HepG2 (cell line): ENCODE data around the gene ERCC4. TPM values are rescaled to one million over a fixed set of nuclear protein-coding genes. Genes with fewer than 3 reads are reported as not detected.
A peak's percentile ranks its signal among the peaks of the same experiment; 100 is the strongest.

Experiments used
- CBFB ChIP-seq: sonication (generic); formaldehyde crosslinking; IDR thresholded peaks from 2 replicates; pipeline ENCODE4 v1.4.0; 2020; ENCODE audit warnings: missing genetic modification reagents
- HNF4A ChIP-seq: sonication (generic); formaldehyde crosslinking; IDR thresholded peaks from 2 replicates; pipeline ENCODE4 v1.4.0; 2020; ENCODE audit warnings: missing genetic modification reagents
- KDM3A ChIP-seq: IDR thresholded peaks from 2 replicates; pipeline ENCODE4 v1.6.1; 2018; ENCODE audit warnings: low read depth, missing compliant biosample characterization
- KDM5B ChIP-seq: sonication (generic); formaldehyde crosslinking; IDR thresholded peaks from 2 replicates; pipeline ENCODE4 v1.4.0; 2020; ENCODE audit warnings: missing genetic modification reagents, mild to moderate bottlenecking, borderline replicate concordance
- MEF2D ChIP-seq: sonication (generic); formaldehyde crosslinking; IDR thresholded peaks from 2 replicates; pipeline ENCODE4 v1.5.1; 2020; ENCODE audit warnings: mild to moderate bottlenecking, missing genetic modification reagents
- ZBTB20 ChIP-seq: sonication (generic); formaldehyde crosslinking; IDR thresholded peaks from 2 replicates; pipeline ENCODE4 v1.8.1; 2023; ENCODE audit warnings: missing genetic modification reagents, low read depth, mild to moderate bottlenecking, borderline replicate concordance
- ZBTB38 ChIP-seq: sonication (generic); formaldehyde crosslinking; IDR thresholded peaks from 2 replicates; pipeline ENCODE4 v1.5.1; 2020; ENCODE audit warnings: mild to moderate bottlenecking, missing genetic modification reagents
- ZNF766 ChIP-seq: sonication (generic); formaldehyde crosslinking; IDR thresholded peaks from 2 replicates; pipeline ENCODE4 v1.5.0; 2020; ENCODE audit warnings: missing genetic modification reagents, borderline replicate concordance
- polyA plus RNA-seq, 8 experiments: library from polyadenylated mRNA; depleted of rRNA in 3 of 8; stranded (reverse) in 7 of 8; unstranded in 1 of 8; fragments of >200 nt; fragmentation: Illumina TruSeq in 4 of 8; extraction: Trizol in 4 of 8; gene quantifications; 2 replicates each; pipeline versions ENCODE4 v1.2.1 to v1.2.3, GENCODE V29; 2011 to 2016; ENCODE audit warnings: low read depth in 4 of 8, missing spikeins in 1 of 8, mixed read lengths in 1 of 8; ENCODE audit not compliant: insufficient read depth in 1 of 8
- total RNA-seq, 5 experiments: library from RNA; depleted of rRNA; stranded (reverse); fragments of >200 nt; fragmentation: Illumina TruSeq; extraction: Trizol; gene quantifications; 2 replicates each; pipeline ENCODE4 v1.2.3, GENCODE V29; 2016; ENCODE audit warnings: low read depth in 1 of 5
- TF ChIP-seq, protein P1 (sequence below): IDR thresholded peaks from 2 replicates; pipeline ENCODE4 v1.4.0; 2020; ENCODE audit warnings: mild to moderate bottlenecking, missing genetic modification reagents
- TF ChIP-seq, protein P2 (sequence below): conservative IDR thresholded peaks from 2 replicates; pipeline ENCODE4 v1.6.1; 2018; ENCODE audit warnings: missing genetic modification reagents
- TF ChIP-seq, protein P3 (sequence below): sonication (generic); formaldehyde crosslinking; IDR thresholded peaks from 2 replicates; pipeline ENCODE4 v1.4.0; 2020; ENCODE audit warnings: mild to moderate bottlenecking, missing genetic modification reagents, borderline replicate concordance
- TF ChIP-seq, protein P4 (sequence below): sonication (generic); formaldehyde crosslinking; IDR thresholded peaks from 2 replicates; pipeline ENCODE4 v1.4.0; 2020; ENCODE audit warnings: missing genetic modification reagents, borderline replicate concordance

Gene ERCC4
- total and polyA plus RNA-seq, 2 of the 13 experiments (the other 11 are each of a cell fraction or from before 2014, with no cell fraction given): 5.4 to 15.2 TPM

DNA sequence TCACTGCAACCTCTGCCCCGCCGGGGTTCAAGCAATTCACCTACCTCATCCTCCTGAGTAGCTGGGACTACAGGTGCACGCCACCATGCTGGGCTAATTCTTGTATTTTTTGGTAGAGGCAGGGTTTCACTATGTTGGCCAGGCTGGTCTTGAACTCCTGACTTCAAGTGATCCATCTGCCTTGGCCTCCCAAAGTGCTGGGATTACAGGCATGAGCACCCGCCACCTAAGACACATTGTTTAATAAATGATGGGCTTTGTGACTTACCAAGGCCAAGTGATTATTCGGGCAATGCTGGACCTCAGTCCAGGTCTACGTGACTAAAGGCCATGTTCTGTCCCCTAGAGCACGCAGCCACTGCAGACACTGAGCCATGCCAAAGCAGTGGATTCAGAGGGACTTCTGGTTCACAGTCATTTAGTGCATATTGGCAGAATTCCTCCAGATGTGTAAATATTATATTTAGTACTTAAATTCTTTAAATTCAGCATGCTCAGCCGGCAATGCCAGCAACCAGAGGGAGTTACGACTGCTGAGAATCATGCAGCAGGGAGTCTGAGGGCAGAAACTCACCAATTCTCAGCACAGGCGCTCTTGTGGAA is 4.8 kb upstream of the ERCC4 start (continued):
- TF ChIP-seq, protein P1, sequence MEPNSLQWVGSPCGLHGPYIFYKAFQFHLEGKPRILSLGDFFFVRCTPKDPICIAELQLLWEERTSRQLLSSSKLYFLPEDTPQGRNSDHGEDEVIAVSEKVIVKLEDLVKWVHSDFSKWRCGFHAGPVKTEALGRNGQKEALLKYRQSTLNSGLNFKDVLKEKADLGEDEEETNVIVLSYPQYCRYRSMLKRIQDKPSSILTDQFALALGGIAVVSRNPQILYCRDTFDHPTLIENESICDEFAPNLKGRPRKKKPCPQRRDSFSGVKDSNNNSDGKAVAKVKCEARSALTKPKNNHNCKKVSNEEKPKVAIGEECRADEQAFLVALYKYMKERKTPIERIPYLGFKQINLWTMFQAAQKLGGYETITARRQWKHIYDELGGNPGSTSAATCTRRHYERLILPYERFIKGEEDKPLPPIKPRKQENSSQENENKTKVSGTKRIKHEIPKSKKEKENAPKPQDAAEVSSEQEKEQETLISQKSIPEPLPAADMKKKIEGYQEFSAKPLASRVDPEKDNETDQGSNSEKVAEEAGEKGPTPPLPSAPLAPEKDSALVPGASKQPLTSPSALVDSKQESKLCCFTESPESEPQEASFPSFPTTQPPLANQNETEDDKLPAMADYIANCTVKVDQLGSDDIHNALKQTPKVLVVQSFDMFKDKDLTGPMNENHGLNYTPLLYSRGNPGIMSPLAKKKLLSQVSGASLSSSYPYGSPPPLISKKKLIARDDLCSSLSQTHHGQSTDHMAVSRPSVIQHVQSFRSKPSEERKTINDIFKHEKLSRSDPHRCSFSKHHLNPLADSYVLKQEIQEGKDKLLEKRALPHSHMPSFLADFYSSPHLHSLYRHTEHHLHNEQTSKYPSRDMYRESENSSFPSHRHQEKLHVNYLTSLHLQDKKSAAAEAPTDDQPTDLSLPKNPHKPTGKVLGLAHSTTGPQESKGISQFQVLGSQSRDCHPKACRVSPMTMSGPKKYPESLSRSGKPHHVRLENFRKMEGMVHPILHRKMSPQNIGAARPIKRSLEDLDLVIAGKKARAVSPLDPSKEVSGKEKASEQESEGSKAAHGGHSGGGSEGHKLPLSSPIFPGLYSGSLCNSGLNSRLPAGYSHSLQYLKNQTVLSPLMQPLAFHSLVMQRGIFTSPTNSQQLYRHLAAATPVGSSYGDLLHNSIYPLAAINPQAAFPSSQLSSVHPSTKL (CRISPR knock-in tag): peak; percentile 89
- TF ChIP-seq ZNF766 (CRISPR knock-in tag) (0 out of 2 replicates have a peak, but pooled peaks have one; percentile 57), KDM5B (CRISPR knock-in tag) (0 out of 2 replicates have a peak, but pooled peaks have one; percentile 45), ZBTB38 (CRISPR knock-in tag) (peak; percentile 85), KDM3A (CRISPR knock-in tag) (peak; percentile 42; the same call in 1 of the 2 replicates), MEF2D (CRISPR knock-in tag) (peak; percentile 93), CBFB (CRISPR knock-in tag) (no peak), HNF4A (CRISPR knock-in tag) (no peak), ZBTB20 (CRISPR knock-in tag) (peak; percentile 87; the same call in 1 of the 2 replicates)
- TF ChIP-seq, protein P2, sequence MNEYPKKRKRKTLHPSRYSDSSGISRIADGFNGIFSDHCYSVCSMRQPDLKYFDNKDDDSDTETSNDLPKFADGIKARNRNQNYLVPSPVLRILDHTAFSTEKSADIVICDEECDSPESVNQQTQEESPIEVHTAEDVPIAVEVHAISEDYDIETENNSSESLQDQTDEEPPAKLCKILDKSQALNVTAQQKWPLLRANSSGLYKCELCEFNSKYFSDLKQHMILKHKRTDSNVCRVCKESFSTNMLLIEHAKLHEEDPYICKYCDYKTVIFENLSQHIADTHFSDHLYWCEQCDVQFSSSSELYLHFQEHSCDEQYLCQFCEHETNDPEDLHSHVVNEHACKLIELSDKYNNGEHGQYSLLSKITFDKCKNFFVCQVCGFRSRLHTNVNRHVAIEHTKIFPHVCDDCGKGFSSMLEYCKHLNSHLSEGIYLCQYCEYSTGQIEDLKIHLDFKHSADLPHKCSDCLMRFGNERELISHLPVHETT: no peak
- TF ChIP-seq, protein P3, sequence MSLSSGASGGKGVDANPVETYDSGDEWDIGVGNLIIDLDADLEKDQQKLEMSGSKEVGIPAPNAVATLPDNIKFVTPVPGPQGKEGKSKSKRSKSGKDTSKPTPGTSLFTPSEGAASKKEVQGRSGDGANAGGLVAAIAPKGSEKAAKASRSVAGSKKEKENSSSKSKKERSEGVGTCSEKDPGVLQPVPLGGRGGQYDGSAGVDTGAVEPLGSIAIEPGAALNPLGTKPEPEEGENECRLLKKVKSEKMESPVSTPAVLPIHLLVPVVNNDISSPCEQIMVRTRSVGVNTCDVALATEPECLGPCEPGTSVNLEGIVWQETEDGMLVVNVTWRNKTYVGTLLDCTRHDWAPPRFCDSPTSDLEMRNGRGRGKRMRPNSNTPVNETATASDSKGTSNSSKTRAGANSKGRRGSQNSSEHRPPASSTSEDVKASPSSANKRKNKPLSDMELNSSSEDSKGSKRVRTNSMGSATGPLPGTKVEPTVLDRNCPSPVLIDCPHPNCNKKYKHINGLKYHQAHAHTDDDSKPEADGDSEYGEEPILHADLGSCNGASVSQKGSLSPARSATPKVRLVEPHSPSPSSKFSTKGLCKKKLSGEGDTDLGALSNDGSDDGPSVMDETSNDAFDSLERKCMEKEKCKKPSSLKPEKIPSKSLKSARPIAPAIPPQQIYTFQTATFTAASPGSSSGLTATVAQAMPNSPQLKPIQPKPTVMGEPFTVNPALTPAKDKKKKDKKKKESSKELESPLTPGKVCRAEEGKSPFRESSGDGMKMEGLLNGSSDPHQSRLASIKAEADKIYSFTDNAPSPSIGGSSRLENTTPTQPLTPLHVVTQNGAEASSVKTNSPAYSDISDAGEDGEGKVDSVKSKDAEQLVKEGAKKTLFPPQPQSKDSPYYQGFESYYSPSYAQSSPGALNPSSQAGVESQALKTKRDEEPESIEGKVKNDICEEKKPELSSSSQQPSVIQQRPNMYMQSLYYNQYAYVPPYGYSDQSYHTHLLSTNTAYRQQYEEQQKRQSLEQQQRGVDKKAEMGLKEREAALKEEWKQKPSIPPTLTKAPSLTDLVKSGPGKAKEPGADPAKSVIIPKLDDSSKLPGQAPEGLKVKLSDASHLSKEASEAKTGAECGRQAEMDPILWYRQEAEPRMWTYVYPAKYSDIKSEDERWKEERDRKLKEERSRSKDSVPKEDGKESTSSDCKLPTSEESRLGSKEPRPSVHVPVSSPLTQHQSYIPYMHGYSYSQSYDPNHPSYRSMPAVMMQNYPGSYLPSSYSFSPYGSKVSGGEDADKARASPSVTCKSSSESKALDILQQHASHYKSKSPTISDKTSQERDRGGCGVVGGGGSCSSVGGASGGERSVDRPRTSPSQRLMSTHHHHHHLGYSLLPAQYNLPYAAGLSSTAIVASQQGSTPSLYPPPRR: peak; percentile 32; the same call in 1 of the 2 replicates
- TF ChIP-seq, protein P4, sequence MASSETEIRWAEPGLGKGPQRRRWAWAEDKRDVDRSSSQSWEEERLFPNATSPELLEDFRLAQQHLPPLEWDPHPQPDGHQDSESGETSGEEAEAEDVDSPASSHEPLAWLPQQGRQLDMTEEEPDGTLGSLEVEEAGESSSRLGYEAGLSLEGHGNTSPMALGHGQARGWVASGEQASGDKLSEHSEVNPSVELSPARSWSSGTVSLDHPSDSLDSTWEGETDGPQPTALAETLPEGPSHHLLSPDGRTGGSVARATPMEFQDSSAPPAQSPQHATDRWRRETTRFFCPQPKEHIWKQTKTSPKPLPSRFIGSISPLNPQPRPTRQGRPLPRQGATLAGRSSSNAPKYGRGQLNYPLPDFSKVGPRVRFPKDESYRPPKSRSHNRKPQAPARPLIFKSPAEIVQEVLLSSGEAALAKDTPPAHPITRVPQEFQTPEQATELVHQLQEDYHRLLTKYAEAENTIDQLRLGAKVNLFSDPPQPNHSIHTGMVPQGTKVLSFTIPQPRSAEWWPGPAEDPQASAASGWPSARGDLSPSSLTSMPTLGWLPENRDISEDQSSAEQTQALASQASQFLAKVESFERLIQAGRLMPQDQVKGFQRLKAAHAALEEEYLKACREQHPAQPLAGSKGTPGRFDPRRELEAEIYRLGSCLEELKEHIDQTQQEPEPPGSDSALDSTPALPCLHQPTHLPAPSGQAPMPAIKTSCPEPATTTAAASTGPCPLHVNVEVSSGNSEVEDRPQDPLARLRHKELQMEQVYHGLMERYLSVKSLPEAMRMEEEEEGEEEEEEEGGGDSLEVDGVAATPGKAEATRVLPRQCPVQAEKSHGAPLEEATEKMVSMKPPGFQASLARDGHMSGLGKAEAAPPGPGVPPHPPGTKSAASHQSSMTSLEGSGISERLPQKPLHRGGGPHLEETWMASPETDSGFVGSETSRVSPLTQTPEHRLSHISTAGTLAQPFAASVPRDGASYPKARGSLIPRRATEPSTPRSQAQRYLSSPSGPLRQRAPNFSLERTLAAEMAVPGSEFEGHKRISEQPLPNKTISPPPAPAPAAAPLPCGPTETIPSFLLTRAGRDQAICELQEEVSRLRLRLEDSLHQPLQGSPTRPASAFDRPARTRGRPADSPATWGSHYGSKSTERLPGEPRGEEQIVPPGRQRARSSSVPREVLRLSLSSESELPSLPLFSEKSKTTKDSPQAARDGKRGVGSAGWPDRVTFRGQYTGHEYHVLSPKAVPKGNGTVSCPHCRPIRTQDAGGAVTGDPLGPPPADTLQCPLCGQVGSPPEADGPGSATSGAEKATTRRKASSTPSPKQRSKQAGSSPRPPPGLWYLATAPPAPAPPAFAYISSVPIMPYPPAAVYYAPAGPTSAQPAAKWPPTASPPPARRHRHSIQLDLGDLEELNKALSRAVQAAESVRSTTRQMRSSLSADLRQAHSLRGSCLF (CRISPR knock-in tag): no peak
